Spleen (tissue), 7 donors: ENCODE data around the gene PNPO.

Experiments
- CTCF ChIP-seq, 11 experiments: fragments of 200-600 bp in 7 of 11; fragments of 450-650 bp in 4 of 11; sonication (generic) in 4 of 11; IDR thresholded peaks in 8 of 11; conservative IDR thresholded peaks in 3 of 11; 1 replicate in 7 of 11; 2 replicates in 4 of 11; pipeline versions ENCODE4 v1.4.0 to v1.8.0; 2016 to 2021; ENCODE audit warnings: antibody characterized with exemption in 11 of 11, inconsistent platforms in 4 of 11, mild to moderate bottlenecking in 1 of 11
- POLR2A ChIP-seq, 3 donors: fragments of 450-650 bp; IDR thresholded peaks; one replicate each; pipeline ENCODE4 v1.5.1; 2017; ENCODE audit warnings: antibody characterized with exemption in 3 of 3, mild to moderate bottlenecking in 1 of 3
- donor health status: DM: no; HTN: no; CAD: no; lungs with moderate emphysema.
- donor health status: DM: no; HTN: no; CAD: no.
- donor health status: DM: no; HTN: no; CAD: no.

DNA sequence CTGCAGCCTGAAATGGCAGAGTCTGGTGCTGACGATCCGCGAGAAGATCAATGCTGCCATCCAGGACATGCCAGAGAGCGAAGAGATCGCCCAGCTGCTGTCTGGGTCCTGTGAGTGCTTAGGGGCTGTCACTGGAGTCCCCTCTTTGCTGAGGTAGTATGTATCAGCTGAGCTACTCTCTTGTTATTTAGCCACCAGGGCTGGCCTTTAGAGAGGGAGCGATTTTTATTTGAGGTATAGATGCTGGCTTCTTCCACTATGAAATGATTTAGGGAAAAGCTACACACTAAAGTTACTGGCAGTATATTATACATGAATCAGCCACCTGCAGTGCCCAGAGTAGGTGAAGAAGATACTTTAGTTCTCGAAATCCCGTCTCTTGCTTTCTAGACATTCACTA lies 32.2 kb downstream of the PNPO start:
- TF ChIP-seq CTCF (IDR thresholded peaks at IDR 0.05 in 8 of 11, conservative IDR thresholded peaks at IDR 0.05 in 3 of 11), result no peak
- TF ChIP-seq POLR2A (IDR thresholded peaks at IDR 0.05), result no peak
